GM18867 (cell line): Measurements from ENCODE around the gene NLRC3.
"Not testable (repeated sequence)": the region's sequence is repeated elsewhere in the genome, so short reads cannot be mapped to it uniquely, and the experiment has no call there.

Experiments used
- ATAC-seq: cut with Tn5 transposase; IDR thresholded peaks from one replicate; pipeline ENCODE4 v1.9.1; 2021; ENCODE audit warnings: mild to moderate bottlenecking, moderate library complexity; ENCODE audit not compliant: unreplicated experiment

The NLRC3 gene

DNA sequence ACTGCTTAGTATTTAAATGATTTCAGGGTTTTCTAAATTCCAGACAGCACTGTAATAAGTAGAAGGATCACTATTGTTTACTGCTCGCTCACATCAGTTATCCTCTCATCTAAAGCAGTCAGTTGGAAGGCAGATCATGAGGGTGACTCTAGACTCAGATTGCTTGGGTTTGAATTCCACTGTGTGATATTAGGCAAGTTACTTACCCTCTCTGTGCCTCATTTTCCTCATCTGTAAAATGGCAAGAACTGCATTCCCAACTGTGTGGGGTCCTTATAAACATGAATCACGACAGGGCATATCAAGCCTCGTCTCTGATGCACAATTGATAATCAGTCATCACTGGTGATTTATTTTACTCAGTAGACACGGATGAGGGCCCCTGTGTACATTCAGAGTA is 61.3 kb downstream of the NLRC3 start:
- no peak for ATAC-seq

DNA sequence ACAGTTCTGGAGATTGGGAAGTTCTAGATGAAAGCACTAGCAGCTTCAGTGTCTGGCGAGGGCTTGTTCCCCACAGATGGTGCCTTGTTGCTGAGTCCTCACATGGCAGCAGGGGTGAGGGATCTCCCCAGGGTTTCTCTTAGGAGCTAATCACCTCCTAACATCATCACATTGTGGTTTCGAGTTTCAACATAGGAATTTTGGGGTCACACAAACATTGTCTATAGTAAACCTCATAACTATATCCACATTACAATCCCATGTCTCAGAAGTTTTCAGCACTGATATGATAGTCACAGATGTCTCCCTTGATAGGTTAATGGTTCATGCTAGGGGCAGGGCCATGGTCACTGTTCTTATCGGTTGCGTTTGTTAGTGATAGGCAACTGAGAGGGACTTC is 62.6 kb downstream of the NLRC3 start:
- no peak for ATAC-seq

DNA sequence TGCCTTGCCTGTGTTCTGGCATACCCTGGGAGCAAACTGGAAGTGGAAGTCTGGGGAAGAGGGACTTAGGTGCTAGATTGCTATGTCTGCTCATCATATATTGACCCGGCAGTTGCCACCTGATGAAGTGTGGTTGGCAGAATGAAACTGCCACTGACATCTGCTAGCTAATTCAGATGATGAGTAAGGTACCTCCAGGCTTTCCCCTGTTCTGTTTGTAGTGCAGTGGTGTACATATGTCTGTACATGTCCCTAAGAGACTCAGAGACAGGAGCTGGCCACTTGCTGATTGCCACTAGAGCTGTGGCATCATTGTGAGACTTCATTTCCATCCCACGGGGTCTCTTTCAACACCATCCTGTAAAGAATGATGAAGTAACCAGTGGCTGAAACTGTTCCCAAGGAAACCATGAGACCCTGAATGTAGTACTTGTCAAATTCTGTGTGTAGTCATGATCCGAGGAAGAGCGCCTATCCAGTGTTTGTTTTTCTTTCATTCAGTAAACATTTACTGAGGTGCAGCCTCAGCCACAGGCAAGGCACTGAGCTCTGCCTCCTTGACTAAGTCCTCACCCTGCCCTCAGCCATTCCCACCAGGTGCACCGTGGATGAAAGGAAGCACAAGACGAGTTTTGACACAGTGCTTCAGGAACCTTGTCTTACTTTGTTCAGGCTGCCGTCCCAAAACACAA is 63.2 kb downstream of the NLRC3 start:
- no peak for ATAC-seq

DNA sequence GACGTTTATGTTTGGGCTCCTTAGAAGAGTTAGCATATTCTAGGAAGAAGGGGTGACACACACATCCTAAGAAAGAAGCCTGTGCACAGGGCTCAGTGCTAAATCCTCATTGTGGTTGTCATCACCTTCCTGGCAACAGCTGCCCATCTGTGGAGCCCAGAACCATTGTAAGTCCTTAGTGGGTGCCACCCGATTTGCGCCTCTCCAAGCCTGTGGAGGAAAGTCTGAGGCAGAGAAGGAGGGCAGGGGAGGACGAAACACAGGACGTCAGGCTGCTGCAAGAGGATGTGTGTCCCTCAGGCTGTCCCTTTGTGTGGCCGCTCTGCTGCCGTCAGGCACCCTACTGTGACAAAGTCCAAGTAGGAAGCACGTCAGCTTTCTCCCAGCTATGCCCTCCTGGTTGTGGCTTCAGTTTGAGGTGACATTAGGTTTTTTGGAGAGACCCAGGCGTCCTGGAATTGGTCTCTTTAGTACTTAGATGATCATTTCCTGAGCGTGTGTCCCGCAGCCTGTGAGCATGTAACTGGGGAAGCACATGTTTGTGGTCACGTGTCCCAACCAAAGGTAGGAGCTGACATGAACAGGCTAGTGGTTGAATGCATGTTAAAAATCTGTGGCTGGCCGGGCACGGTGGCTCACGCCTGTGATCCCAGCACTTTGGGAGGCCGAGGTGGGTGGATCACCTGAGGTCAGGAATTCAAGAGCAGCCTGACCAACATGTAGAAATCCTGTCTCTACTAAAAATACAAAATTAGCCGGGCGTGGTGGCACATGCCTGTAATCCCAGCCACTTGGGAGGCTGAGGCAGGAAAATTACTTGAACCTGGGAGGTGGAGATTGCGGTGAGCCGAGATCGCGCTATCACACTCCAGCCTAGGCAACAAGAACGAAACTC is 65.7 kb downstream of the NLRC3 start:
- ATAC-seq = no peak

DNA sequence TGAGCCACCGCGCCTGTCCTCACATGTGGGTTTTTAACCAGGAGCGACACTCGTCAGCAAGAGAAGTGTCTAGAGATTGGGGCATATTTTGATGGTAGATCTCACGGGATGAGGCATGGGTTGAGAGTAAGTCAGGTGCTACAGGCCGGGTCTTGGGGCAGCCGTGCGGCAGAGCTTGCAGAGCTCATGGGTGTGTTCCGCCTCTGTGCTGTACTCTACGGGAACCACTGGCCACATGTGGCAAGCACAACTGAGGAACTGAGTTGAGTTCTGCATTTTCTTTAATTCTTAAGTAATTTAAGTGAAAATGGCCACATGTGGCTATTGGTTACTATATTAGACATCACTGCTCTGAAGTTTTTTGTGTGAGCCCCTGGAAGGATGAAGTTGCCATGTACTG is 66.8 kb downstream of the NLRC3 start:
- ATAC-seq = no peak

DNA sequence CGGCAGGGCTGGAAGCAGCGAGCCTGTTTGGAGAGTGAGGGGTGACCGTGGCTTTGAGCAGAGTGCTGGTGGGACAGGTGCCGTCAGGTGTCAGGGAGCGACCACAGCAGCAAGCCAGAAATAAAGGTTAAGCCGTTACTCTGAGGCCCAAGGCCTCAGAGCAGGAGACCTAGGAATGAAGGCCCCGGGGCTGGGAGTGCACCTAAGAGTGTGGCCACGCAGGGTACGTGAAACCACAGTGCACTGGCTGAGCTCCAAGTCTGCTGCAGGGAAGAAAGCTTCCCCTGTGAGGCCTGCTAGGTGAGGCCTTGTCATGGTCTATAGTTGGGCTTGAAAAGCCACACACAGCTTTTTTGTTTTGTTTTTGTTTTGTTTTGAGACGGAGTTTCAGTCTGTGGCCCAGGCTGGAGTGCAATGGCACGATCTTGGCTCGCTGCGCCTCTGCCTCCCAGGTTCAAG is 67.7 kb downstream of the NLRC3 start:
- peak; percentile 71 for ATAC-seq

DNA sequence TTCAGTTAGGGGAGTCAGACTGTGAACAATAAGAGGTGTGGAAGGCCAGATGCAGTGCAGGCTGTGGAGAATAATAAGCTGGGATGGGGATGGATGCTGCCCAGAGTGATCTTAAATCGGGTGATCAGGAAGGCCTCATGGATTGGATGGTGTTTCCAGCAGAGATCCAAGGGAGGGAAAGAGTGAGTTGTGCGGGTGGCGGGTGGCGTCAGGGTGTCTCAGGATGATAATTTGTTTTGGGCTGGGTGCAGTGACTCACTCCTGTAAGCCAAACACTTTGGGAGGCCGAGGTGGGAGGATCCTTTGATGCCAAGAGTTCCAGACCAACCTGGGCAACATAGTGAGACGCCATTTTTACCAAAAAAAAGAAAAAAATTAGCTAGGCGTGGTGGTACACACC is 68.5 kb downstream of the NLRC3 start:
- ATAC-seq = no peak

- no peak for ATAC-seq
Observed at GRCh38 chr16:3503523-3503922, 73.7 kb downstream of the NLRC3 start.

- no peak for ATAC-seq
Observed at GRCh38 chr16:3501783-3502400, 75.3 kb downstream of the NLRC3 start.

DNA sequence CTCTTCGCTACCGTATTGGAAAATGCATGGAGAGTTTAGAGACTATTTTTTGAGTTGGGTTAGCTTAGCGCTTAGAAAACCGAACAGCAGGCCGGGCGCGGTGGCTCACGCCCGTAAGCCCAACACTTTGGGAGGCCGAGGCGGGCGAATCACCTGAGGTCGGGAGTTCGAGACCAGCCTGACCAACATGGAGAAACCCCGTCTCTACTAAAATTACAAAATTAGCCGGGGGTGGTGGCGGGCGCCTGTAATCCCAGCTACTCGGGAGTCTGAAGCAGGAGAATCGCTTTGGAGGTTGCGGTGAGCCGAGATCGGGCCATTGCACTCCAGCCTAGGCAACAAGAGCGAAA is 75.8 kb downstream of the NLRC3 start:
- not testable (repeated sequence) for ATAC-seq

- no peak for ATAC-seq
Observed at GRCh38 chr16:3498988-3499387, 78.2 kb downstream of the NLRC3 start.

GRCh38 chr16:3497771-3498170 is 79.4 kb downstream of the NLRC3 start:
- no peak for ATAC-seq

DNA sequence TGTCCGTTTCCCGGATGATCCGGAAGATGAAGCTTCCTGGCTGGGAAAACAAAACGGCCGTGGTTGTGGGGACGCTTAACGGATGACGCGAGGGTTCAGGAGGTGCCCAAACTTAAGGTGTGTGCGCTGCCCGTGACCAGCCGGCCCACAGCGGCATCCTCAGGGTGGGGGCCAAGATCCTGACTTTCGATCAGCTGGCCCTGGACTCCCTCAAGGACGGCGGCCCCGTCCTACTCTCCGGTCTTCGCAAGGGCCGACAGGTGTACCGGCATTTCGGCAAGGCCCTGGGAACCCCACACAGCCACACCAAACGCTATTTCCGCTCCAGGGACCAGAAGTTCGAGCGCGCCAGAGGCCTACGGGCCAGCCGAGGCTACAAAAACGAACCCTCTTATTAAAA is 80.8 kb downstream of the NLRC3 start:
- no peak for ATAC-seq

- no peak for ATAC-seq
Observed at GRCh38 chr16:3495176-3495575, 82.0 kb downstream of the NLRC3 start, which contains the start of gene C16orf90. Gene C16orf90, minus strand, starts transcription at chr16:3495489. Its CDS starts 68 bp downstream, at chr16:3495421.

DNA sequence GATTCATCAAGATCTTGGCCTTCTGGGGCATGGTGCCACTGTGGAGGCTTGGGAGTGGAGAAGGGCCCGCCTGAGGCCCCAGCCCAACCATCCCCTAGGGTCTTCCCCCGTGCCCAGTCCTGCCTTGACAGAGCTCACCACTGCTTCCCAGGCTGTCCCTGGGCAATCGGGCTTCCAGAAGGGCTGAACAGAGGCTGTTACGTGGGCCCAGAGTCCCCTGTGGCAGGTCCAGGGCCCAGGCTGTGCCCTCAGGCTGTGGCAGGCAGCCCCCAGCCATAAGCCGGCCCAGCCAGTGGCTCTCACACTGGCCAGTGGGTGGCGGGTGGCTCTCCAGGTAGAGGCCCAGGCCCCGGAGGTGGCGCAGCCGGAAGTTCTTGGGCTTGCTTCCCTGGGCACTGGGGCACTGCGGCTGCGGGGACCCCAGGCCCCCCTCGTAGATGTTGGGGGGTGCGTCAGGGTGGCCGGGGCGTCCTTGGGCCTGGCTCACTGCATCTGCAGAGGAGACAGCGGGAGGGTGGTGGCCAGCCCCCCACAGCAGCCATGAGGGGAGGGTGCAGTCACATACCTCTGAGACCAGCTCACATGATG is 82.7 kb downstream of the NLRC3 start:
- ATAC-seq = no peak

DNA sequence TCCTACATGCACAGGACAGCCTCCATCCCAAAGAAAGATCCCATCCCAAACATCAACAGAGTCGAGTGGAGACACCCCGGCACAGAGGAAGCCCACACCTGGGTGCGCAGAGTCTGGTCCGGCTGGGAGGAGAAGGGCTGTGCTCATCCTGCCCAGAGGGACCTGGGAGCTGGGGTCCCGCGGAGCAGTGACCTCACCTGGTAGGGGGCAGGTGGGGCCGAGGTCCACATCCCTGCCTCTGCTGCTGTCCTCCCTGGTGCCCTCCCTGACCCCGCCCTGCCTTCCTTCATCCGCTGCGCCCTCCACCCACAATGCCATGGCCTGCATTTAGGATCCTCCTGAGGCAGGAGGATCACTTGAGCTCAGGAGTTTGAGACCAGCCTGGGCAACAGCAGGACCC is 84.8 kb downstream of the NLRC3 start:
- no peak for ATAC-seq

DNA sequence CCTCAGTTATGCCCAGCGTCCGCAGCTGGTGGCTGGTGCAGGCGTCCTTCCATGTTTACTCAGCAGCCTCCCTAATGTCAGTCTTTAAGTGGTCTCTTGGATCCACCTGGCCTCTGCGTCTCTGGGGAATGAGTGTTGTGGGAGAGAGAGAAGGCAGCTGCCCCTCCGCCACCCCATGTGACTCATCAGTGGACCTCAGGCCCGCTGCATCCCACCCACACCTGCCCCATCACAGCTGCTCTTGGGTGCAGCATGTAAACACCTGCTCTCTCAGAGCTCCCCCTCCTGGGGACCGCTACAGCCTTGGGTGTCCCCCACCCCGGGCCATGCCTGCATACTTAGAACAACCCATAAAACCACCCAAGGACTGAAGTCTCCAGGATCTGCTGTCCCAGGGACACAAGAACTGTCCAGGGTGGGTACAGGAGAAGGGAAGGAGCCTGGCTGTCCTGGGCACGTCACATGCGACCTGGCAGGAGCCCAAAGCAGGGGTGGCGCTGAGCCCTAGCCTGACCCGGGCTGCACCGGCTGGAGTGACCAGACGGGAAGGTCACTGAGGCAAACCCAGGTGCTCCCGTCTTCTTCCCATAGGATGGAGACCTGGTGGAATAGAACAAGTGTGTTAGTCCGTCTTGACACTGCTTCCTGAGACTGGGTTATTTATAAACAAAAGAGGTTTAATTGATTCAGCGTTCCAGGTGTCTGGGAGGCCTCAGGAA is 86.1 kb downstream of the NLRC3 start:
- ATAC-seq = no peak
